KMS-11 (cell line): ENCODE data around the gene RILP.
A peak's percentile ranks its signal among the peaks of the same experiment; 100 is the strongest.
"Not testable (repeated sequence)": the region's sequence is repeated elsewhere in the genome, so short reads cannot be mapped to it uniquely, and the experiment has no call there.

Experiments
- H2AFZ ChIP-seq: fragments of 200-600 bp; sonication (generic); 2 replicates; pipeline ENCODE4 v1.6.1; 2016; ENCODE audit warnings: antibody characterized with exemption, mixed run types, low read depth
- H3K27ac ChIP-seq: fragments of 200-600 bp; sonication (generic); 2 replicates; pipeline ENCODE4 v1.6.1; 2016; ENCODE audit warnings: mild to moderate bottlenecking, mixed run types
- H3K27me3 ChIP-seq: fragments of 200-600 bp; sonication (generic); 2 replicates; pipeline ENCODE4 v1.6.1; 2017; ENCODE audit warnings: mild to moderate bottlenecking, low read depth, mixed run types, moderate library complexity; ENCODE audit not compliant: insufficient read depth
- H3K36me3 ChIP-seq: fragments of 200-600 bp; sonication (generic); 2 replicates; pipeline ENCODE4 v1.6.1; 2017; ENCODE audit warnings: mild to moderate bottlenecking, mixed run types; ENCODE audit not compliant: insufficient read depth
- H3K4me1 ChIP-seq: fragments of 200-600 bp; sonication (generic); 2 replicates; pipeline ENCODE4 v1.6.1; 2016; ENCODE audit warnings: mild to moderate bottlenecking, low read depth, mixed run types; ENCODE audit not compliant: poor library complexity, severe bottlenecking
- H3K4me2 ChIP-seq: fragments of 200-600 bp; sonication (generic); 2 replicates; pipeline ENCODE4 v1.7.0; 2016; ENCODE audit warnings: mild to moderate bottlenecking, mixed run types
- H3K4me3 ChIP-seq: fragments of 200-600 bp; sonication (generic); IDR thresholded peaks from 2 replicates; pipeline ENCODE4 v1.6.1; 2017; ENCODE audit warnings: low read depth, low read length, mixed read lengths; ENCODE audit not compliant: insufficient read depth
- H3K79me2 ChIP-seq: fragments of 200-600 bp; sonication (generic); 2 replicates; pipeline ENCODE4 v1.6.1; 2016; ENCODE audit warnings: low read depth, mixed run types; ENCODE audit not compliant: insufficient read depth
- H3K9ac ChIP-seq: fragments of 200-600 bp; sonication (generic); 2 replicates; pipeline ENCODE4 v1.6.1; 2016; ENCODE audit warnings: mild to moderate bottlenecking, mixed run types
- H4K20me1 ChIP-seq: fragments of 200-600 bp; sonication (generic); 2 replicates; pipeline ENCODE4 v1.6.1; 2016; ENCODE audit warnings: mild to moderate bottlenecking, mixed run types; ENCODE audit not compliant: insufficient read depth
- CTCF ChIP-seq: fragments of 200-600 bp; sonication (generic); conservative IDR thresholded peaks from 2 replicates; pipeline ENCODE4 v1.6.1; 2017; ENCODE audit warnings: low read depth, mild to moderate bottlenecking, antibody characterized with exemption, low read length, moderate library complexity, mixed read lengths

RILP gene

GRCh38 chr17:1658100-1658499, 8.4 kb upstream of the RILP start:
- Histone ChIP-seq H3K9ac (no peak overlapping the region), H2AFZ (no peak overlapping the region), H3K79me2 (no peaks in the 10 kb centered on the region), H3K36me3 (peaks cover 4% of the 10 kb centered on the region; the same call in 1 of the 2 replicates), H3K27ac (no peak overlapping the region), H3K4me2 (no peak overlapping the region), H3K27me3 (no peaks in the 10 kb centered on the region), H3K4me1 (no peaks in the 10 kb centered on the region), H4K20me1 (no peaks in the 10 kb centered on the region), H3K4me3 (no peak overlapping the region)
- no peak for TF ChIP-seq CTCF

GRCh38 chr17:1653735-1654134, 4.1 kb upstream of the RILP start:
- Histone ChIP-seq H3K4me3 (no peak overlapping the region), H3K4me1 (no peaks in the 10 kb centered on the region), H3K9ac (no peak overlapping the region), H3K27me3 (no peaks in the 10 kb centered on the region), H4K20me1 (no peaks in the 10 kb centered on the region), H2AFZ (no peak overlapping the region), H3K4me2 (no peak overlapping the region), H3K27ac (no peak overlapping the region), H3K79me2 (no peaks in the 10 kb centered on the region), H3K36me3 (peaks cover 4% of the 10 kb centered on the region; the same call in 1 of the 2 replicates)
- no peak for TF ChIP-seq CTCF

GRCh38 chr17:1652794-1653193, 3.1 kb upstream of the RILP start:
- not testable (repeated sequence) for H3K36me3 ChIP-seq, H4K20me1 ChIP-seq, H3K27me3 ChIP-seq, H3K27ac ChIP-seq, H3K4me2 ChIP-seq, H3K79me2 ChIP-seq, H2AFZ ChIP-seq, H3K4me3 ChIP-seq, H3K9ac ChIP-seq, H3K4me1 ChIP-seq

GRCh38 chr17:1651559-1651844, 1.8 kb upstream of the RILP start:
- H3K9ac ChIP-seq: no peak overlapping the region
- no peaks in the 10 kb centered on the region for H3K79me2 ChIP-seq
- no peak overlapping the region for H2AFZ ChIP-seq
- no peak overlapping the region; the same call in 1 of the 2 replicates for H3K4me2 ChIP-seq
- no peaks in the 10 kb centered on the region; the same call in 1 of the 2 replicates for H3K36me3 ChIP-seq
- H3K4me3 ChIP-seq: no peak overlapping the region
- H3K4me1 ChIP-seq: no peaks in the 10 kb centered on the region
- no peak overlapping the region for H3K27ac ChIP-seq
- H4K20me1 ChIP-seq: no peaks in the 10 kb centered on the region
- H3K27me3 ChIP-seq: no peaks in the 10 kb centered on the region
- TF ChIP-seq CTCF: no peak

GRCh38 chr17:1650731-1651558, 1.3 kb upstream of the RILP start:
- H3K36me3 ChIP-seq: no peaks in the 10 kb centered on the region; the same call in 1 of the 2 replicates
- no peaks in the 10 kb centered on the region for H4K20me1 ChIP-seq
- H3K9ac ChIP-seq: no peak overlapping the region
- H3K4me1 ChIP-seq: no peaks in the 10 kb centered on the region
- no peak overlapping the region for H3K4me3 ChIP-seq
- peak overlapping the region; percentile 66; the same call in 1 of the 2 replicates for H3K4me2 ChIP-seq
- H3K27ac ChIP-seq: no peak overlapping the region
- no peaks in the 10 kb centered on the region for H3K79me2 ChIP-seq
- TF ChIP-seq CTCF: no peak
- no peaks in the 10 kb centered on the region for H3K27me3 ChIP-seq
- H2AFZ ChIP-seq: no peak overlapping the region
